Vagina (tissue), 2 donors: ENCODE results near the gene IRX4.

Experiments
- POLR2A ChIP-seq, 2 donors: fragments of 450-650 bp; IDR thresholded peaks; one replicate each; pipeline ENCODE4 v1.6.1; 2017; ENCODE audit warnings: antibody characterized with exemption in 2 of 2, mild to moderate bottlenecking in 2 of 2, moderate library complexity in 2 of 2
- POLR2AphosphoS5 ChIP-seq, 2 donors: sonication (generic); formaldehyde crosslinking; IDR thresholded peaks; one replicate each; pipeline ENCODE4 v1.9.0; 2017; ENCODE audit warnings: antibody characterized with exemption in 2 of 2, mild to moderate bottlenecking in 2 of 2, low read depth in 1 of 2; ENCODE audit not compliant: insufficient read depth in 1 of 2
- TF ChIP-seq, protein P1 (sequence below), 3 experiments: fragments of 450-650 bp in 2 of 3; fragments of 200-600 bp in 1 of 3; sonication (generic) in 1 of 3; IDR thresholded peaks; one replicate each; pipeline ENCODE4 v1.5.1; 2017 to 2019; ENCODE audit warnings: antibody characterized with exemption in 3 of 3, mild to moderate bottlenecking in 2 of 3, moderate library complexity in 2 of 3

DNA sequence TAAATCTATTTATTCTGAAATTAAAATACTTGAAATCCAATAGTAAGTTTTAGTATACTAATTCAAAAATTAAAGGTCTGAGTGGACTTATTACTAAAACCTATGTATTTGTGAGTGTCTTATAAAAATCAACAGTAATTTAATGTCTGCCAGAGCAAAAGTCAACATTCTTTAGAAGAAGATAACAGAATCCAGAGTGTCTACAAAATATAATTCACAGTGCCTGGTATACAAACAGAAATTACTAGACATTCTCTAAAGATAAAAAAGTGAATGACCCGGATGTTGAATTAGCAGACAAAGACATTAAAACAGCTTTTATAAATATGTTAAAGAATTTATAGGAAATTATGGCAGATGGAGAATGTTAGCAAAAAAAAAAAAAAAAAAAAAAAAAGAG is 22.4 kb upstream of the IRX4 start:
- TF ChIP-seq, protein P1, sequence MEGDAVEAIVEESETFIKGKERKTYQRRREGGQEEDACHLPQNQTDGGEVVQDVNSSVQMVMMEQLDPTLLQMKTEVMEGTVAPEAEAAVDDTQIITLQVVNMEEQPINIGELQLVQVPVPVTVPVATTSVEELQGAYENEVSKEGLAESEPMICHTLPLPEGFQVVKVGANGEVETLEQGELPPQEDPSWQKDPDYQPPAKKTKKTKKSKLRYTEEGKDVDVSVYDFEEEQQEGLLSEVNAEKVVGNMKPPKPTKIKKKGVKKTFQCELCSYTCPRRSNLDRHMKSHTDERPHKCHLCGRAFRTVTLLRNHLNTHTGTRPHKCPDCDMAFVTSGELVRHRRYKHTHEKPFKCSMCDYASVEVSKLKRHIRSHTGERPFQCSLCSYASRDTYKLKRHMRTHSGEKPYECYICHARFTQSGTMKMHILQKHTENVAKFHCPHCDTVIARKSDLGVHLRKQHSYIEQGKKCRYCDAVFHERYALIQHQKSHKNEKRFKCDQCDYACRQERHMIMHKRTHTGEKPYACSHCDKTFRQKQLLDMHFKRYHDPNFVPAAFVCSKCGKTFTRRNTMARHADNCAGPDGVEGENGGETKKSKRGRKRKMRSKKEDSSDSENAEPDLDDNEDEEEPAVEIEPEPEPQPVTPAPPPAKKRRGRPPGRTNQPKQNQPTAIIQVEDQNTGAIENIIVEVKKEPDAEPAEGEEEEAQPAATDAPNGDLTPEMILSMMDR (IDR thresholded peaks at IDR 0.05) = no peak
- TF ChIP-seq POLR2A (IDR thresholded peaks at IDR 0.05) (no peak), POLR2AphosphoS5 (IDR thresholded peaks at IDR 0.05; ENCODE audit: insufficient read depth in 1 of 2, low read depth in 1 of 2) (no peak)
